HG02884 (cell line): ENCODE measurements around the gene FNDC5.

ENCODE experiments used
- ATAC-seq: cut with Tn5 transposase; IDR thresholded peaks from one replicate; pipeline ENCODE4 v1.9.1; 2021; ENCODE audit warnings: mild to moderate bottlenecking, moderate library complexity; ENCODE audit not compliant: unreplicated experiment

Gene FNDC5

GRCh38 chr1:32817815-32818786 is 52.6 kb downstream of the FNDC5 start:
- no peak for ATAC-seq

GRCh38 chr1:32817159-32817814 is 53.4 kb downstream of the FNDC5 start, which contains the start of the genes S100PBP and YARS1:
S100PBP (plus strand) TSS chr1:32817653; CDS start chr1:32826100, 8,447 bp downstream.
YARS1 (minus strand) TSS chr1:32817358; CDS start chr1:32817244, 114 bp downstream.
- ATAC-seq: peak; percentile 78

GRCh38 chr1:32816676-32817158 is 54.0 kb downstream of the FNDC5 start:
- ATAC-seq: peak; percentile 9

- no peak for ATAC-seq
These were observed 56.6 kb downstream of the FNDC5 start for GRCh38 chr1:32813941-32814739.
